HG03025 (cell line): ENCODE measurements around the gene AXIN1.
"Not testable (repeated sequence)": the region's sequence is repeated elsewhere in the genome, so short reads cannot be mapped to it uniquely, and the experiment has no call there.

Experiments used
- ATAC-seq: cut with Tn5 transposase; IDR thresholded peaks from one replicate; pipeline ENCODE4 v1.9.1; 2021; ENCODE audit warnings: mild to moderate bottlenecking, moderate library complexity; ENCODE audit not compliant: unreplicated experiment, low FRiP score

The AXIN1 gene

DNA sequence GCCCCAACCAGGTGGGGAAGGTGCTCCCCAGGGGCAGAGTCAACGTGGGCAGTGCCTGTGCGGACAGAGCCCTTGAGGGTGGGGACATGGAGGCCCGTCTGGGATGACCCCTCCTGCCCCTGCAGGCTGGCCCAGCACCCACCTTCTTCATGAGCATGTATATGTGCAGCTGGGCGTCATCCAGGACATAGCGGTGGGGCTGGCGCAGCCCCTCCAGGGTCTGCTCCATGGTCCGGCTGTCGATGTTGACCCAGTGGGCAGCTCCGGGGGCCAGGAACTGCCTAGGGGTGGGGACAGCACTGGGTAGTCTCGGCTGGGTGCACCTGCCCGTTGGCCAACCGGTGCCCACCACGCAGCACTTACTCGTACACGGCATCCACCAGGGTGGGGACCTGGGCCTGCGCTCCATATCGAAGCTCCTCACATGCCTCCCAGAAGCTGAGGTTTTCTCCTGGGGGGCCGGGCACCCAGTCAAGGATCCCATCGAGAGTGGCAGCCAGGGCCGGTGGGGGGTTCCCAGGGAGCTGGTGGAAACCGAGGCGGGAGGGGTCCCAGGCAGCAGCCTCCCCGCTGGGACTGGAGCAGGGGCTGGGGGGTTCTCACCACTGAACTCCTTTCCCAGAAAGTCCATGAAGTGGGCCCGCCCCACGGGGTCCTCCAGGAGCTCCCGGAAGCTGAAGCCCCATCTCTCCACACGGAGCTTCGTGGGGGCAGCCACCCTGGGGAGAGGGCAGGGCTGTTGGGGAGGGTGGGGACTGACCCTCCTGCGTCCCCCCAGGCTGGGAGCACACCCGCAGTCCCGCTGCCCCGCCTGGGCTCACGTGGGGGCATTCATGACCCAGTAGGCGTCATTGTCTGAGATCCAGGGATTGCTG lies 81.9 kb downstream of the AXIN1 start:
- ATAC-seq: no peak

DNA sequence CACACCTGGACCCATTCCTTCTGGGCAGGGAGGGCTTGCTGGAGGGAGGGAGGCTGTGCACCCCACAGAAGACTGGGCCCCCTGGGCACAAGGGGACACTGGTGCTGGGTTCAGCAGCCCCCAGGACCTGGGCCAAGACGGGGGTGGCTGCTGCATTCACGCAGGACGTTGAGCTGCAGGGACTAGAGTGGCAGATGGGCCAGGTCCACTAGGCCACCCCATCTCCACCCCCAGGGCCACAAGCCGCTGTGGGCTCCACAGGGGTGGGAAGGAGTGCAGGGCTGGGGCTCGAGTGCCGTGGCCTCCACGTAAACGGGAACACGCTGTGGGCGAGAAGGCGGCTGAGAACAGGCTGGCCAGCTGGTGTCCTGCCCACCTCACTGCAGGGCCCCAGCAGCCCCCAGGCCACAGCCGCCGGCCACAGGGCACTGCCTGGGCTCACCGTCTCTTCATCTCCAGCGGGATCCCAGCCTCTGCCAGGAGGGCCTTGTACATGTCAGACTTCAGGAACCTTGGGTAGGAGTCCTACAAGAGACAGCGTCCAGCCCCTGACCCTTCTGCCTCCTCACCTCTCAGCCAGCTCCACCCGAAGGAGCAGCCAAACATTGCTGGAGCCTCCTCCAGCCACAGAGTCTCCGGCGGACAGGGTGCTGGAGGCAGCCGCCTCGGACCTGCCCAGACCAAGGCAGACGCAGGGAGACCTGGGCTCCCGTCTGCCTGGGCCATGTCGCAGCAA lies 83.3 kb downstream of the AXIN1 start:
- ATAC-seq: no peak

DNA sequence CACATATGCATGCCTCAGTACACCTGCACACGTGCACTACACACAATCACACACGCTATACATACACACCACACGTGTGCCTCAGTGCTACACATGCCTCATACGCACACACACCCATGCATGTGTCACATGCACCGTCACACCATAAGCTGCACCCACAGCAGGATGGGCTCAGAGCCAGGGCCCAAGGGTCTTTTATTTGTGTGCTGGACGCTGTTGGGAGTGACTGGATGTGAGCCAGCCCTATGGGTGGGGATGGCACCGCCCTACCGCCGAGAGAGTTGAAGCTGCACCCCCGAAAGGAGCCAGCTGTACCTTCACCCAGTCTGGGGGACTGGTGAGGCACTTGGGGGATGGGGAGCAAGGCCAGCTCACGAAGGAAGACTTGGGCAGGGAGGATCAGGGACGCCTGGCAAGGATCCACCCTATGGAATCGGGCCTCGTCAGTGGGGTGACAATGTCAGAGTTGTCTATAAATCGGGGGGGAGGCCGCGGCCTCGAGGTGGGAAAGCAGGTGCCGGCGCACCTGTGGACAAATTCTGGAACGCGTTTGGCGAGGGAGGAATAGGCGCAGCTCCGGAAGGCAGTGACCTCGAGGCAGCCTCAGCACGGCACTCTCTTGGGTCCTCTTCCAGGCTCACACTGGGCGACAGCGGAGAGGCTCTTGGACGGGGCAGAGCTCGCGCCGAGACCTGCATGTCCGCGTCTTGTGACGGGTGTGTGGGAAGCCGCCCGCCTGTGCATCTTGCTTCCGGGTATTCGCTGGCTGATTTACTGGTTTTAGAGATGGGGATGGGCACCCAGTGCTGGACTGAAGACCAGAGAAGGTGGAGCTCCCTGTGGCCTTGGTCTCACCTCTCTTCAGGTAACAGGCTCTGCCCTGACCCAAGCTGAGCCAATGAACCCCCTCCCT lies 84.1 kb downstream of the AXIN1 start:
- no peak for ATAC-seq

DNA sequence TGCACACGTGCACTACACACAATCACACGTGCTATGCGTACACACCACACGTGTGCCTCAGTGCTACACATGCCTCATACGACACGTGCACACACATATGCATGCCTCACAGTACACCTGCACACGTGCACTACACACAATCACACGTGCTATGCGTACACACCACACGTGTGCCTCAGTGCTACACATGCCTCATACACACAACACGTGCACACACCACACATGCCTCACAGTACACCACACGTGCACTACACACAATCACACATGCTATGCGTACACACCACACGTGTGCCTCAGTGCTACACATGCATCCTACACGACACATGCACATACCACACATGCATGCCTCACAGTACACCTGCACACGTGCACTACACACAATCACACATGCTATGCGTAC lies 85.0 kb downstream of the AXIN1 start:
- not testable (repeated sequence) for ATAC-seq

DNA sequence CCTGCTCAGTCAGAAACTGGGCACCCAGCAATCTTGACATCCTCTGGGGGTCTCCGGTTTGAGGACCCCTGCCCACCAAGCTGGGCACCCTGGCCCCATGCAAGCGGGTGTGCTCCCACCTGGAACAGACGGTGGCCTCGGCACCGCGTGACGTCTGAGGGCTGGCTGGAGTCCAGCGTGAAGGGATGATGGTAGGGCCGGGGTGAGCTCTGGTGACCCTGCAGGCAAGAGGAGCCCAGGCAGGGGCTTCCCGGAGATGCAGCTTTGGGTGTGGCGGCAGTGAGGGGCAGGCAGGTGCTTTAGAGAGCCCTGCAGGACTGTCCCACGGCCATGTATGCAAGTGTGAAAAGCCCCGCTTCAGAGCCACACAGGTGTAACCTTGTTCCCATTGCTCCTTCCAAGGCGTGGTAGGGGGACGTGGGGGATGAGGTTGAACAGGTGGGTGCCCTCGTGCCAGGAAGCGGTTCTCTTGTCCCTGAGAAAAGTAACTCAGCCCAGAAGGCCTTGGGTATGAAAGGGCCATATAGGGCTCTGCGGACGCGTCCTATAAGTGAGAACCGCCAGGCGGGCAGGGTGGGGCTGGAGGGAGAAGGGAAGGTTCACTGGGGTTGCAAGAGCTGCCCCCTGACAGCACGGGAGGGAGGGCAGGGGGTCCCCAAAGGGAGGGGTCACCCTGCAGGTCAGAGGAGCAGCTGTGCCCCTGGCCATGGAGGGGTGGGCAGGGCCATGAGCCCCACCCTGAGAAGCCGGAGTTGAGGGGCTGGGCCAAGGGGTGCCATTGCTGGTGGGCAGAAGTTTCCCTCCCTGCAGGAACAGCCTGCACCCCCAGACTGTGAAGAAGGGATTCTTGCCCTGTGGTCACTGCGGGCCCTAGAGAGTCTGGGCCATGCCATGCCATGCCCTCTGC lies 86.0 kb downstream of the AXIN1 start:
- ATAC-seq: no peak

GRCh38 chr16:265711-266110 lies 86.8 kb downstream of the AXIN1 start:
- no peak for ATAC-seq

DNA sequence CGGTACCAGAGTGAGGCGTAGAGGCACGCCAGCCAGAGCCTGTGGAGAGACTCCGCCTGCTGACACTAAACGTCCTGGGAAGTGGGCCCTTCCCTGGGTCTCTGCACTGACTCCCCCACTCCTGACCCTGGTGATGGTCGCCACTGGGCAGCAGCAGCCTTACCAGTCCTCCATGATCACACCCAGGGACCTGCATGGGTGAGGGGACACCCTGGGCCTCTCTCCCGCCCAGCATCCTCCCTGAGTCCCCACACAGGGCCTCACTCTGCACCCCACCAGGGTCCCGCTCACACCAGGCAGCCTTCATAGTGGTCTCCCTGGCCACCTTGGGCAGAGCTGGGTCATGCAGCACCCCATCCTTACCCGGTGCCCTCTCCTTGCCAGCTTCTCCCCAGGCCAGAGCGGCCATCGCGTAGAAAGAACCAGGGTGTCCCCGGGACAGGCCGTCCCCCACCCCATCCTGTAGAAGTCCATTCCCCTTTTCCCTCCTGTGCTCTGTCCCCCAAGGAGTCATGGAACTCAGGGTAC lies 87.5 kb downstream of the AXIN1 start:
- no peak for ATAC-seq

GRCh38 chr16:264440-264951 lies 88.0 kb downstream of the AXIN1 start:
- no peak for ATAC-seq

- no peak for ATAC-seq
These were observed 88.6 kb downstream of the AXIN1 start for GRCh38 chr16:263944-264343.

DNA sequence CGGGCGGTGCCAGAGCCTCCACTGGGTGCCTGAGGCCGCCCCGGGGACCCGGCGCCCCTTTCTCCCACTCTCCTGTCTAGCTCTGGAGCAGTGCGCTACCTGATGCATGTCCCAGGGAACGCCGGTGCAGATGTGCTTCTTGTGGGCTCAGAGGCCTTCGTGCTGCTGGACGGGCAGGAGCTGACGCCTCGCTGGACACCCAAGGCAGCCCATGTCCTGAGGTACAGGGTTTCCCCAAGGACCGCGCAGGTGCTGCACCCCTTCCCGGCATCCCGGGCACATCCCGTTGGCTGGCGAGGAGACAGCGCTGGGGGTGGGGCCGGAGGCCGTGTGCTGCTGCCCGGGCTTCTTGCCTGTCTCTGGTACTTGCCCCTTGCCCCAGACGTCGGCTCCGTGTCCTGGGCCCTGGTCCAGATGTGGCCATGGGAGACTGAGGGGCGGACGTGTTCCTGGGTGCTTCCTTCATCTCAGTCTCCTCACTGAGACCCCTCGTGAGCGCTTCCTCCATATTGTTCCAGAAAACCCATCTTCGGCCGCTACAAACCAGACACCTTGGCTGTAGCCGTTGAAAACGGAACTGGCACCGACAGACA lies 89.2 kb downstream of the AXIN1 start:
- no peak for ATAC-seq

DNA sequence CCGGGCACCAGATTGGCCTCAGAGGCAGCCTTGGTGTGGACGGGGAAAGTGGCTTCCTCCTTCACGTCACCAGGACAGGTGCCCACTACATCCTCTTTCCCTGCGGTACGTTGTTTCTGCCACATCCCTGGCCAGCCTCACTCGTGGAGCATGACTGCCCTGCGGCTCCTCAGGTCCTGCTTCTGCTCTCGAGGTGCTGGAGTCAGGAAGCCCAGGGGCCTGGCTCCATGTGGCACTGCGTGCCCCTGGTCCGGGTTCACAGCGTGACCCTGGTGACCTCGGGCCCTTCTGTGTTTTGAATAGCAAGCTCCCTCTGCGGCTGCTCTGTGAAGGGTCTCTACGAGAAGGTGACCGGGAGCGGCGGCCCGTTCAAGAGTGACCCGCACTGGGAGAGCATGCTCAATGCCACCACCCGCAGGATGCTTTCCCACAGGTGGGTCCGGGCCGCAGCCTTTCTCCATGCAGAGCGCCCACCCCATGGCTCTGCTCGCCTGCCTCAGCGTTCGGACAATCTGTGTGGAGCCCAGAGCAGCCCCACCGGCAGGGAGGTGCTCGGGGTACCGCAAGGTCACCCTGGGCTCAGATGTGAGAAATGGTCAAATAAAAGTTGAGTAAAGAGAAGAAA lies 90.3 kb downstream of the AXIN1 start:
- ATAC-seq: no peak

GRCh38 chr16:261031-261691 lies 91.4 kb downstream of the AXIN1 start:
- no peak for ATAC-seq

GRCh38 chr16:260326-260725 lies 92.2 kb downstream of the AXIN1 start:
- no peak for ATAC-seq

- ATAC-seq: no peak
These were observed 92.7 kb downstream of the AXIN1 start for GRCh38 chr16:259814-260253.

GRCh38 chr16:259226-259625 lies 93.3 kb downstream of the AXIN1 start:
- ATAC-seq: no peak

DNA sequence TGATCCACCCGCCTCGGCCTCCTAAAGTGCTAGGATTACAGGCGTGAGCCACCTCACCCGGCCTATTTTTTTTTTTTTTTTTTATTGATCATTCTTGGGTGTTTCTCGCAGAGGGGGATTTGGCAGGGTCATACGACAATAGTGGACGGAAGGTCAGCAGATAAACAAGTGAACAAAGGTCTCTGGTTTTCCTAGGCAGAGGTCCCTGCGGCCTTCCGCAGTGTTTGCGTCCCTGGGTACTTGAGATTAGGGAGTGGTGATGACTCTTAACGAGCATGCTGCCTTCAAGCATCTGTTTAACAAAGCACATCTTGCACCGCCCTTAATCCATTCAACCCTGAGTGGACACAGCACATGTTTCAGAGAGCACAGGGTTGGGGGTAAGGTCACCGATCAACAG lies 94.4 kb downstream of the AXIN1 start:
- not testable (repeated sequence) for ATAC-seq

DNA sequence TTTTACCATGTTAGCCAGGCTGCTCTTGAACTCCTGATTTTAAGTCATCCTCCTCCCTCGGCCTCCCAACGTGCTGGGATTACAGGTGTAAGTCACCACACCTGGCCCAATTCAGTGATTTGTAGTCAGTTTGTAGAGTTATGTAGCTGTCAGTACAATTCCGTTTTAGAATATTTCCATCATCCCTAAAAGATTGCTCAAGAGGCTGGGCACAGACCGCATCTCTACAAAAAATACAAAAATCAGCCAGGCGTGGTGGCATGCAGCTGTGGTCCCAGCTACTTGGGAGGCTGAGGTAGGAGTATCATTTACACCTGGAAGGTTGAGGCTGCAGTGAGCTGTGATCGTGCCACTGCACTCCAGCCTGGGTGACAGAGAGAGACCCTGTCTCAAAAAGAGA lies 97.3 kb downstream of the AXIN1 start:
- no peak for ATAC-seq

DNA sequence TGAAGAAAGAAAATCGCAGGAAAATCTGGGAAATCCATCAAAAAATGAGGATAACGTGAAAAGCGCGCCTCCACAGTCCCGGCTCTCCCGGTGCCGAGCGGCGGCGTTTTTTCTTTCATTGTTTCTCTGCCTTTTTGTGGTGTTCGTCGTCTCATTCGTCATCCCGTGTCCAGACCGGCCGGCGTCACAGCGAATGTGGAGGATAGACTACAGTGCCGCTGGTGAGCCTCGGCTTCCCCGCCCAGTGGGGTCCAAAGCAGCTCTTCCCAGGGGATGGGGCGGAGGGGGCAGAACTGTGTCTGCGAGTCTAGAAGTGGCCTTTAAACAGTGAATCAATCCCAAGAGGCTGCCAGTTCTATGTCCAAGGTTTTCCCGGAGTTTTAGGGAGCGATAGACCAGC lies 98.1 kb downstream of the AXIN1 start:
- ATAC-seq: no peak
